HepG2 (cell line): ENCODE data around the gene OR6B2. TPM values are rescaled to one million over a fixed set of nuclear protein-coding genes. Genes with fewer than 3 reads are reported as not detected.

ENCODE experiments used
- ATAC-seq: fragments of 200-7000 bp; cut with Tn5 transposase; 3 replicates; pipeline ENCODE4 v1.9.1; 2020; ENCODE audit warnings: mild to moderate bottlenecking, moderate library complexity
- Bru-seq: library from RNA; stranded (reverse); fragments of 400-500 nt; gene quantifications from one replicate; lab custom pipeline; 2021; lab: Mats Ljungman, UMichigan
- BruChase-seq, 2 experiments: library from RNA; stranded (reverse); fragments of 400-500 nt; gene quantifications; one replicate each; lab custom pipeline; 2021; lab: Mats Ljungman, UMichigan
- BruUV-seq: library from RNA; stranded (reverse); fragments of 400-500 nt; replicated peaks from 2 replicates; lab custom pipeline; 2021; lab: Mats Ljungman, UMichigan
- CTCF ChIA-PET: fragments of 300-600 bp; formaldehyde crosslinking; extraction: SDS; loops from one replicate; lab custom pipeline; 2021; ENCODE audit warnings: low total read pairs, inconsistent platforms, low intra/inter-chr PET ratio; lab: Yijun Ruan, JAX
- POLR2A ChIA-PET: fragments of 350-600 bp; sonication (Branson Sonifier 250); formaldehyde crosslinking; loops from one replicate; lab custom pipeline; 2020; ENCODE audit warnings: antibody characterized with exemption, inconsistent platforms; lab: Yijun Ruan, JAX
- DNase-seq: peaks from one replicate; pipeline ENCODE4 v3.0.0-alpha.2; 2015; ENCODE audit warnings: low spot score
- FAIRE-seq: peaks from 3 replicates; lab custom pipeline; 2011; peaks lifted over from hg19 to GRCh38; lab: Jason Lieb, UNC
- H2AFZ ChIP-seq: one replicate; pipeline ENCODE4 v1.6.1; 2011; ENCODE audit warnings: low read length, inconsistent platforms
- H3K27ac ChIP-seq: fragments of 300-600 bp; 3 replicates; pipeline ENCODE4 v1.8.0; 2011; ENCODE audit warnings: mixed run types, mild to moderate bottlenecking, mixed read lengths, low read length, inconsistent platforms; ENCODE audit not compliant: insufficient read depth; ENCODE audit errors: extremely low read length
- H3K27me3 ChIP-seq, 2 experiments: fragments of 200-600 bp in 1 of 2; 2 replicates in 1 of 2; 3 replicates in 1 of 2; pipeline versions ENCODE4 v1.6.0 to v1.8.0; 2011; ENCODE audit warnings: low read length in 2 of 2, mild to moderate bottlenecking in 2 of 2, moderate library complexity in 2 of 2, inconsistent platforms in 1 of 2; ENCODE audit not compliant: insufficient read depth in 2 of 2, control insufficient read depth in 1 of 2
- H3K36me3 ChIP-seq, 2 experiments: fragments of 200-600 bp in 1 of 2; replicated peaks in 1 of 2; 2 replicates in 1 of 2; 3 replicates in 1 of 2; pipeline versions ENCODE4 v1.5.1 to v1.8.0; 2011; ENCODE audit warnings: low read length in 2 of 2, inconsistent platforms in 1 of 2; ENCODE audit not compliant: insufficient read depth in 2 of 2, control insufficient read depth in 1 of 2
- H3K4me1 ChIP-seq: 2 replicates; pipeline ENCODE4 v1.5.1; 2012; ENCODE audit warnings: low read length, inconsistent platforms; ENCODE audit not compliant: insufficient read depth
- H3K4me2 ChIP-seq: 2 replicates; pipeline ENCODE4 v1.6.0; 2011; ENCODE audit warnings: low read depth, low read length, inconsistent platforms
- H3K4me3 ChIP-seq, 3 experiments: fragments of 200-600 bp in 1 of 3; sonication (generic), shearing (Covaris generic) in 1 of 3; replicated peaks in 1 of 3; 2 replicates each; pipeline ENCODE4 v1.5.1; 2011 to 2016; ENCODE audit warnings: low read length in 3 of 3, inconsistent platforms in 2 of 3, low read depth in 2 of 3, mild to moderate bottlenecking in 2 of 3, control low read depth in 1 of 3, mixed read lengths in 1 of 3; ENCODE audit not compliant: insufficient read depth in 1 of 3
- H3K79me2 ChIP-seq: one replicate; pipeline ENCODE4 v1.6.1; 2011; ENCODE audit warnings: low read length, inconsistent platforms; ENCODE audit not compliant: insufficient read depth
- H3K9ac ChIP-seq: 2 replicates; pipeline ENCODE4 v1.6.0; 2011; ENCODE audit warnings: mild to moderate bottlenecking, low read depth, low read length, inconsistent platforms; ENCODE audit not compliant: insufficient read depth
- H3K9me3 ChIP-seq: 2 replicates; pipeline ENCODE4 v1.5.1; 2012; ENCODE audit warnings: mild to moderate bottlenecking, low read length
- H4K20me1 ChIP-seq: 2 replicates; pipeline ENCODE4 v1.6.0; 2011; ENCODE audit warnings: inconsistent platforms, mild to moderate bottlenecking, low read length, moderate library complexity; ENCODE audit not compliant: insufficient read depth
- KLF16 ChIP-seq, 2 experiments: sonication (generic) in 1 of 2; formaldehyde crosslinking in 1 of 2; IDR thresholded peaks; 2 replicates each; pipeline versions ENCODE4 v1.6.1 to v1.8.0; 2016 to 2023; ENCODE audit warnings: missing genetic modification reagents in 2 of 2, missing compliant biosample characterization in 1 of 2
- KLF9 ChIP-seq: IDR thresholded peaks from 2 replicates; pipeline ENCODE4 v1.6.1; 2016; ENCODE audit warnings: low read depth
- MED1 ChIP-seq: sonication (generic); formaldehyde crosslinking; IDR thresholded peaks from 2 replicates; pipeline ENCODE4 v1.4.0; 2020; ENCODE audit warnings: missing genetic modification reagents
- PHF21A ChIP-seq: sonication (generic); formaldehyde crosslinking; IDR thresholded peaks from 2 replicates; pipeline ENCODE4 v1.5.0; 2020; ENCODE audit warnings: mild to moderate bottlenecking, missing genetic modification reagents
- RORA ChIP-seq: sonication (generic); formaldehyde crosslinking; IDR thresholded peaks from 2 replicates; pipeline ENCODE4 v1.5.0; 2020; ENCODE audit warnings: mild to moderate bottlenecking, missing genetic modification reagents, moderate library complexity
- SMARCE1 ChIP-seq: fragments of 450-650 bp; IDR thresholded peaks from 2 replicates; pipeline ENCODE4 v1.6.1; 2017; ENCODE audit warnings: borderline replicate concordance
- SNAPC2 ChIP-seq: sonication (generic); formaldehyde crosslinking; IDR thresholded peaks from 2 replicates; pipeline ENCODE4 v1.8.1; 2022; ENCODE audit warnings: mild to moderate bottlenecking, missing genetic modification reagents
- ZFP36L2 ChIP-seq: sonication (generic); formaldehyde crosslinking; IDR thresholded peaks from 2 replicates; pipeline ENCODE4 v1.4.0; 2020; ENCODE audit warnings: missing genetic modification reagents
- ZNF180 ChIP-seq: sonication (generic); formaldehyde crosslinking; IDR thresholded peaks from 2 replicates; pipeline ENCODE4 v1.4.0; 2020; ENCODE audit warnings: low read depth, missing genetic modification reagents, borderline replicate concordance
- ZNF3 ChIP-seq: IDR thresholded peaks from 2 replicates; pipeline ENCODE4 v1.7.0; 2017; ENCODE audit warnings: inconsistent platforms
- ZNF790 ChIP-seq: sonication (generic); formaldehyde crosslinking; IDR thresholded peaks from 2 replicates; pipeline ENCODE4 v1.8.0; 2022; ENCODE audit warnings: missing genetic modification reagents, mild to moderate bottlenecking, borderline replicate concordance
- WGBS: methylation state at CpG from one replicate; pipeline ENCODE4 v1.1.6; 2017; ENCODE audit warnings: low lambda C conversion rate; 5-methylcytosine and 5-hydroxymethylcytosine counted together
- in situ Hi-C: cut with HindIII; loops from 2 replicates; pipeline ENCODE4 v1.10.0; 2017; ENCODE audit warnings: low pct_unique_long_range_greater_than_20kb; ENCODE audit not compliant: extremely low pct_ligation_motif_present
- intact Hi-C: fragments of 100-400 bp; cut with micrococcal nuclease; formaldehyde crosslinking; loops from one replicate; pipeline ENCODE4 v1.10.0; 2022; ENCODE audit not compliant: unreplicated experiment
- long read RNA-seq, 2 experiments: library from RNA in 1 of 2; library from polyadenylated mRNA in 1 of 2; stranded (forward) in 1 of 2; unstranded in 1 of 2; transcript quantifications; one replicate each; pipeline ENCODE4 v2.0.0, GENCODE V29; 2019 to 2022
- polyA minus RNA-seq, 3 experiments: library from RNA; depleted of rRNA, polyadenylated mRNA; stranded (reverse); fragments of >200 nt; gene quantifications; 2 replicates each; pipeline ENCODE4 v1.2.3, GENCODE V29; 2011; ENCODE audit warnings: low replicate concordance in 1 of 3
- polyA plus RNA-seq, 8 experiments: library from polyadenylated mRNA; depleted of rRNA in 3 of 8; stranded (reverse) in 7 of 8; unstranded in 1 of 8; fragments of >200 nt; fragmentation: Illumina TruSeq in 4 of 8; extraction: Trizol in 4 of 8; gene quantifications; 2 replicates each; pipeline versions ENCODE4 v1.2.1 to v1.2.3, GENCODE V29; 2011 to 2016; ENCODE audit warnings: low read depth in 4 of 8, missing spikeins in 1 of 8, mixed read lengths in 1 of 8; ENCODE audit not compliant: insufficient read depth in 1 of 8
- total RNA-seq, 5 experiments: library from RNA; depleted of rRNA; stranded (reverse); fragments of >200 nt; fragmentation: Illumina TruSeq; extraction: Trizol; gene quantifications; 2 replicates each; pipeline ENCODE4 v1.2.3, GENCODE V29; 2016; ENCODE audit warnings: low read depth in 1 of 5
- TF ChIP-seq, protein P1 (sequence below): sonication (generic); formaldehyde crosslinking; IDR thresholded peaks from 2 replicates; pipeline ENCODE4 v1.5.0; 2020; ENCODE audit warnings: missing genetic modification reagents
- TF ChIP-seq, protein P2 (sequence below): sonication (generic); formaldehyde crosslinking; IDR thresholded peaks from 2 replicates; pipeline ENCODE4 v1.4.0; 2020; ENCODE audit warnings: low read depth, mild to moderate bottlenecking, missing genetic modification reagents
- TF ChIP-seq, protein P3 (sequence below): sonication (generic); formaldehyde crosslinking; IDR thresholded peaks from 2 replicates; pipeline ENCODE4 v1.4.0; 2020; ENCODE audit warnings: low read depth, mild to moderate bottlenecking, missing genetic modification reagents

The OR6B2 gene
- total RNA-seq (2016; rRNA removed; fragmentation: Illumina TruSeq; extraction: Trizol) (not detected in 2 replicates), polyA plus RNA-seq (2011; rRNA removed) (not detected in 2 replicates), polyA minus RNA-seq (2011; rRNA and poly(A)+ RNA removed; ENCODE audit: low replicate concordance) (not detected in 2 replicates), Bru-seq, nascent RNA (not detected), BruChase-seq, experiment 1, labeled RNA remaining after a 6-hour chase (not detected), BruChase-seq, experiment 2, labeled RNA remaining after a 2-hour chase (not detected)
- total RNA-seq (2016; cell fraction: cytosol; rRNA removed; fragmentation: Illumina TruSeq; extraction: Trizol; ENCODE audit: low read depth), result not detected in 2 replicates
- not detected in 2 replicates for total RNA-seq (2016; cell fraction: insoluble cytoplasmic fraction; rRNA removed; fragmentation: Illumina TruSeq; extraction: Trizol)
- total RNA-seq (2016; cell fraction: membrane; rRNA removed; fragmentation: Illumina TruSeq; extraction: Trizol), result not detected in 2 replicates
- not detected in 2 replicates for total RNA-seq (2016; cell fraction: nucleus; rRNA removed; fragmentation: Illumina TruSeq; extraction: Trizol)
- polyA plus RNA-seq (2011; cell fraction: cytosol; rRNA removed), result not detected in 2 replicates
- not detected in 2 replicates for polyA plus RNA-seq (2011; cell fraction: nucleus; rRNA removed)
- polyA plus RNA-seq (2012), result not detected in 2 replicates
- polyA plus RNA-seq (2016; cell fraction: cytosol; fragmentation: Illumina TruSeq; extraction: Trizol; ENCODE audit: low read depth), result not detected in 2 replicates
- not detected in 2 replicates for polyA plus RNA-seq (2016; cell fraction: insoluble cytoplasmic fraction; fragmentation: Illumina TruSeq; extraction: Trizol; ENCODE audit: low read depth)
- not detected in 2 replicates for polyA plus RNA-seq (2016; cell fraction: membrane; fragmentation: Illumina TruSeq; extraction: Trizol; ENCODE audit: low read depth)
- polyA plus RNA-seq (2016; cell fraction: nucleus; fragmentation: Illumina TruSeq; extraction: Trizol; ENCODE audit: insufficient read depth, low read depth), result not detected in 2 replicates
- polyA minus RNA-seq (2011; cell fraction: cytosol; rRNA and poly(A)+ RNA removed), result not detected in 2 replicates
- not detected in 2 replicates for polyA minus RNA-seq (2011; cell fraction: nucleus; rRNA and poly(A)+ RNA removed)
- long read RNA-seq, experiment 1, result 0 reads
- long read RNA-seq, experiment 2, partial matches to known transcripts, result 0 of 1 reads
- long read RNA-seq, experiment 2, other reads (novel, unspliced or antisense), result 1 of 1 reads

- no peak for DNase-seq
- no peak for FAIRE-seq
Measured at GRCh38 chr2:240030379-240031094, at the start of gene OR6B2. TSS of gene OR6B2 (minus strand) at chr2:240030429. CDS start at chr2:240030429, 0 bp downstream.

More at GRCh38 chr2:240030379-240031094, at the start of gene OR6B2:
- ATAC-seq, result no peak
- intact Hi-C loops, result no loop called here
- whole genome bisulfite sequencing, result 9% methylated on average over 3 of the region's 6 CpGs
- Histone ChIP-seq H4K20me1 (no peaks in the 10 kb centered on the region), H3K4me1 (peaks cover 15% of the 10 kb centered on the region), H3K36me3 (no peaks in the 10 kb centered on the region)
- TF ChIP-seq KLF9 (CRISPR knock-in tag), result no peak
- TF ChIP-seq ZFP36L2 (CRISPR knock-in tag), result no peak
- no peak for TF ChIP-seq SNAPC2 (CRISPR knock-in tag)
- TF ChIP-seq, protein P1, sequence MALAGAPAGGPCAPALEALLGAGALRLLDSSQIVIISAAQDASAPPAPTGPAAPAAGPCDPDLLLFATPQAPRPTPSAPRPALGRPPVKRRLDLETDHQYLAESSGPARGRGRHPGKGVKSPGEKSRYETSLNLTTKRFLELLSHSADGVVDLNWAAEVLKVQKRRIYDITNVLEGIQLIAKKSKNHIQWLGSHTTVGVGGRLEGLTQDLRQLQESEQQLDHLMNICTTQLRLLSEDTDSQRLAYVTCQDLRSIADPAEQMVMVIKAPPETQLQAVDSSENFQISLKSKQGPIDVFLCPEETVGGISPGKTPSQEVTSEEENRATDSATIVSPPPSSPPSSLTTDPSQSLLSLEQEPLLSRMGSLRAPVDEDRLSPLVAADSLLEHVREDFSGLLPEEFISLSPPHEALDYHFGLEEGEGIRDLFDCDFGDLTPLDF (CRISPR knock-in tag), result no peak
- TF ChIP-seq RORA (CRISPR knock-in tag), result no peak
- TF ChIP-seq KLF16 (CRISPR knock-in tag; IDR thresholded peaks at IDR 0.05), result no peak
- TF ChIP-seq ZNF180 (CRISPR knock-in tag), result no peak
- TF ChIP-seq ZNF790 (CRISPR knock-in tag), result no peak
- TF ChIP-seq MED1, result no peak
- no peak for TF ChIP-seq PHF21A (CRISPR knock-in tag)
- TF ChIP-seq, protein P2, sequence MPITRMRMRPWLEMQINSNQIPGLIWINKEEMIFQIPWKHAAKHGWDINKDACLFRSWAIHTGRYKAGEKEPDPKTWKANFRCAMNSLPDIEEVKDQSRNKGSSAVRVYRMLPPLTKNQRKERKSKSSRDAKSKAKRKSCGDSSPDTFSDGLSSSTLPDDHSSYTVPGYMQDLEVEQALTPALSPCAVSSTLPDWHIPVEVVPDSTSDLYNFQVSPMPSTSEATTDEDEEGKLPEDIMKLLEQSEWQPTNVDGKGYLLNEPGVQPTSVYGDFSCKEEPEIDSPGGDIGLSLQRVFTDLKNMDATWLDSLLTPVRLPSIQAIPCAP (CRISPR knock-in tag), result no peak
- TF ChIP-seq ZNF3 (CRISPR knock-in tag), result no peak
- TF ChIP-seq SMARCE1, result no peak
- TF ChIP-seq, protein P3, sequence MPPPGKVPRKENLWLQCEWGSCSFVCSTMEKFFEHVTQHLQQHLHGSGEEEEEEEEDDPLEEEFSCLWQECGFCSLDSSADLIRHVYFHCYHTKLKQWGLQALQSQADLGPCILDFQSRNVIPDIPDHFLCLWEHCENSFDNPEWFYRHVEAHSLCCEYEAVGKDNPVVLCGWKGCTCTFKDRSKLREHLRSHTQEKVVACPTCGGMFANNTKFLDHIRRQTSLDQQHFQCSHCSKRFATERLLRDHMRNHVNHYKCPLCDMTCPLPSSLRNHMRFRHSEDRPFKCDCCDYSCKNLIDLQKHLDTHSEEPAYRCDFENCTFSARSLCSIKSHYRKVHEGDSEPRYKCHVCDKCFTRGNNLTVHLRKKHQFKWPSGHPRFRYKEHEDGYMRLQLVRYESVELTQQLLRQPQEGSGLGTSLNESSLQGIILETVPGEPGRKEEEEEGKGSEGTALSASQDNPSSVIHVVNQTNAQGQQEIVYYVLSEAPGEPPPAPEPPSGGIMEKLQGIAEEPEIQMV (CRISPR knock-in tag), result no peak
- TF ChIP-seq, all 625 proteins: peak for 0
- ChIA-PET CTCF (no interaction called here), POLR2A (no interaction called here)
- peaks cover 7 to 38% of the 10 kb centered on the region in 2 experiments; a peak in 4 of 5 replicates for H3K27me3 ChIP-seq
- H3K4me2 ChIP-seq, result no peak within 1 kb of the TSS
- H3K9ac ChIP-seq, result no peak within 1 kb of the TSS
- no peak within 1 kb of the TSS for H3K27ac ChIP-seq
- no TSS peak for BruUV-seq
- no peak within 1 kb of the TSS for H3K4me3 ChIP-seq
- no peak within 1 kb of the TSS for H2AFZ ChIP-seq
- no peaks in the 10 kb centered on the region for H3K9me3 ChIP-seq
- in situ Hi-C loops, result no loop called here
- H3K79me2 ChIP-seq, result no peaks in the 10 kb centered on the region
